ENCODE measurements around the gene ETFRF1. TPM values are rescaled to one million over a fixed set of nuclear protein-coding genes. Genes with fewer than 3 reads are reported as not detected.

ETFRF1 gene
- total and polyA plus RNA-seq, 2 of the 8 experiments (the other 6 are each of a cell fraction or from before 2014, with no cell fraction given), result 4.3 to 7.7 TPM

DNA sequence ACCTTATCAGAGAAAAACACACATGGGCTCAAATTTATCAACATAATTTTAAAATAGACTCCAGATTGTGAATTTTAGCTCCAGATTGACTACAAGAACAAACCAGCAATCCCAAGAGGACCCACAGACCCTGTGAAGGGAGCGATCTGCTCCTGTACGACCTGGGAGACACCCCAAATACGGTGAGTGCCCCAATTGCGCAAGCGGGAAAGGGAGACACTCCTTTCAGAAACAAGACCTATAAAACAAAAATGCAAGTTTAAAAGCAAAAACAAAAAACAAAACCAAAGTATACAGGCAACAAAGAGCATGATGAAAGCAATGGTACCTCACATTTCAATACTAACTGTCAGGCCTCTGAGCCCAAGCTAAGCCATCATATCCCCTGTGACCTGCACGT is 32.2 kb upstream of the ETFRF1 start (continued):
- TF ChIP-seq PHF8 (conservative IDR thresholded peaks at IDR 0.05; ENCODE audit: low read depth, low read length) (no peak), BCL11A (IDR thresholded peaks at IDR 0.05; ENCODE audit: low read depth in 2 of 2, low read length in 2 of 2) (no peak), RNF2 (IDR thresholded peaks at IDR 0.05; ENCODE audit: borderline replicate concordance, low read depth, low read length, missing control alignments, poor library complexity, severe bottlenecking) (no peak), SAP30 (IDR thresholded peaks at IDR 0.05; ENCODE audit: insufficient read depth, insufficient replicate concordance, low read length) (no peak), RXRA (IDR thresholded peaks at IDR 0.05; ENCODE audit: insufficient read depth, low read depth, low read length) (no peak), CREB1 (IDR thresholded peaks at IDR 0.05) (no peak), SP1 (IDR thresholded peaks at IDR 0.05; ENCODE audit: low read depth, low read length) (no peak), RAD21 (IDR thresholded peaks at IDR 0.05 in 1 of 2, conservative IDR thresholded peaks at IDR 0.05 in 1 of 2; ENCODE audit: low read depth in 2 of 2, low read length in 2 of 2) (no peak)

All from H1 (cell line).